HG03565 (cell line): Measurements from ENCODE around the gene CD163L1.
"Not testable (repeated sequence)": the region's sequence is repeated elsewhere in the genome, so short reads cannot be mapped to it uniquely, and the experiment has no call there.

Source experiments
- ATAC-seq: cut with Tn5 transposase; IDR thresholded peaks from one replicate; pipeline ENCODE4 v1.9.1; 2021; ENCODE audit warnings: mild to moderate bottlenecking, moderate library complexity; ENCODE audit not compliant: unreplicated experiment

CD163L1 gene

GRCh38 chr12:7444076-7444475, at the start of gene CD163L1:
Gene CD163L1 (minus strand): TSS chr12:7444153. CDS start chr12:7444127, 26 bp downstream.
- ATAC-seq, result no peak

- no peak for ATAC-seq
These were observed 49.1 kb upstream of the CD163L1 start for GRCh38 chr12:7493006-7493405.

- no peak for ATAC-seq
These were observed 42.6 kb upstream of the CD163L1 start for GRCh38 chr12:7486512-7486911.

- no peak for ATAC-seq
These were observed 41.1 kb upstream of the CD163L1 start for GRCh38 chr12:7485095-7485494.

- ATAC-seq, result no peak
These were observed 39.4 kb upstream of the CD163L1 start for GRCh38 chr12:7483343-7483742.

GRCh38 chr12:7479771-7480170, 35.8 kb upstream of the CD163L1 start:
- no peak for ATAC-seq

- no peak for ATAC-seq
These were observed 28.1 kb upstream of the CD163L1 start for GRCh38 chr12:7472060-7472459.

GRCh38 chr12:7460375-7461259, 16.7 kb upstream of the CD163L1 start:
- ATAC-seq, result no peak

GRCh38 chr12:7459973-7460372, 16.0 kb upstream of the CD163L1 start:
- ATAC-seq, result no peak

GRCh38 chr12:7451756-7452155, 7.8 kb upstream of the CD163L1 start:
- no peak for ATAC-seq

- ATAC-seq, result no peak
These were observed 6.7 kb upstream of the CD163L1 start for GRCh38 chr12:7450667-7451066.

- no peak for ATAC-seq
These were observed 4.1 kb upstream of the CD163L1 start for GRCh38 chr12:7448099-7448498.

- ATAC-seq, result no peak
These were observed 584 bp upstream of the CD163L1 start for GRCh38 chr12:7444537-7444936.

GRCh38 chr12:7441216-7441615, 2.7 kb downstream of the CD163L1 start:
- no peak for ATAC-seq

GRCh38 chr12:7439579-7440505, 4.1 kb downstream of the CD163L1 start:
- ATAC-seq, result no peak

- not testable (repeated sequence) for ATAC-seq
These were observed 5.5 kb downstream of the CD163L1 start for GRCh38 chr12:7438291-7438995.

- not testable (repeated sequence) for ATAC-seq
These were observed 6.5 kb downstream of the CD163L1 start for GRCh38 chr12:7437494-7437893.

GRCh38 chr12:7434670-7435069, 9.3 kb downstream of the CD163L1 start:
- ATAC-seq, result no peak

- ATAC-seq, result no peak
These were observed 10.6 kb downstream of the CD163L1 start for GRCh38 chr12:7433276-7433822.

- no peak for ATAC-seq
These were observed 11.8 kb downstream of the CD163L1 start for GRCh38 chr12:7431993-7432685.
